Vagina (tissue), 2 donors: Measurements from ENCODE around the gene GOLT1B.

Source experiments
- CTCF ChIP-seq, 3 experiments: fragments of 450-650 bp in 2 of 3; fragments of 200-600 bp in 1 of 3; sonication (generic) in 1 of 3; IDR thresholded peaks; one replicate each; pipeline ENCODE4 v1.5.1; 2017 to 2019; ENCODE audit warnings: antibody characterized with exemption in 3 of 3, mild to moderate bottlenecking in 2 of 3, moderate library complexity in 2 of 3
- POLR2A ChIP-seq, 2 donors: fragments of 450-650 bp; IDR thresholded peaks; one replicate each; pipeline ENCODE4 v1.6.1; 2017; ENCODE audit warnings: antibody characterized with exemption in 2 of 2, mild to moderate bottlenecking in 2 of 2, moderate library complexity in 2 of 2

- TF ChIP-seq POLR2A (IDR thresholded peaks at IDR 0.05) = no peak
- no peak for TF ChIP-seq CTCF (IDR thresholded peaks at IDR 0.05)
These were observed 8.2 kb downstream of the GOLT1B start for GRCh38 chr12:21509768-21510167.
